Small intestine (tissue), 7 donors: Measurements from ENCODE around the gene C16orf74. TPM values are rescaled to one million over a fixed set of nuclear protein-coding genes. Genes with fewer than 3 reads are reported as not detected.

Experiments used
- DNase-seq, 2 donors: peaks; one replicate each; pipeline versions ENCODE4 v3.0.0 to v3.0.0-alpha.2; 2013
- FAIRE-seq: peaks from 2 replicates; lab custom pipeline; 2012; peaks lifted over from hg19 to GRCh38; lab: Jason Lieb, UNC
- H3K27ac ChIP-seq, 3 donors: one replicate each; pipeline ENCODE4 v1.5.1; 2013; ENCODE audit warnings: low read length in 2 of 3, mild to moderate bottlenecking in 2 of 3, control low read depth in 1 of 3, inconsistent platforms in 1 of 3, low read depth in 1 of 3, moderate library complexity in 1 of 3
- H3K27me3 ChIP-seq, 3 donors: one replicate each; pipeline ENCODE4 v1.6.1; 2013; ENCODE audit warnings: low read length in 3 of 3, inconsistent platforms in 1 of 3; ENCODE audit not compliant: control insufficient read depth in 3 of 3, insufficient read depth in 3 of 3
- H3K36me3 ChIP-seq, 3 donors: one replicate each; pipeline ENCODE4 v1.6.1; 2013; ENCODE audit warnings: low read length in 3 of 3, inconsistent platforms in 1 of 3, low read depth in 1 of 3, mild to moderate bottlenecking in 1 of 3, moderate library complexity in 1 of 3; ENCODE audit not compliant: control insufficient read depth in 3 of 3, insufficient read depth in 2 of 3
- H3K4me1 ChIP-seq, 3 donors: one replicate each; pipeline ENCODE4 v1.6.1; 2013; ENCODE audit warnings: low read length in 2 of 3, inconsistent platforms in 1 of 3, low read depth in 1 of 3, mild to moderate bottlenecking in 1 of 3, moderate library complexity in 1 of 3; ENCODE audit not compliant: control insufficient read depth in 3 of 3, insufficient read depth in 2 of 3
- H3K4me3 ChIP-seq, 3 donors: one replicate each; pipeline ENCODE4 v1.5.1; 2013; ENCODE audit warnings: low read length in 3 of 3, control low read depth in 1 of 3, inconsistent platforms in 1 of 3, low read depth in 1 of 3, mild to moderate bottlenecking in 1 of 3, moderate library complexity in 1 of 3
- H3K9me3 ChIP-seq, 2 donors: one replicate each; pipeline ENCODE4 v1.6.1; 2013; ENCODE audit warnings: low read depth in 1 of 2, low read length in 1 of 2; ENCODE audit not compliant: control insufficient read depth in 2 of 2, insufficient read depth in 1 of 2
- WGBS, 3 donors: extraction: QIAGEN DNeasy Blood & Tissue Kit; methylation state at CpG; one replicate each; pipeline ENCODE4 v1.1.7; 2013; 5-methylcytosine and 5-hydroxymethylcytosine counted together
- polyA plus RNA-seq, 4 donors: library from polyadenylated mRNA; stranded (reverse) in 3 of 4; unstranded in 1 of 4; fragments of 200-250 nt in 3 of 4; fragments of 120-200 nt in 1 of 4; gene quantifications; one replicate each; pipeline versions ENCODE4 v1.2.1 to v1.2.3, GENCODE V29; 2013
- donor health status: healthy with polysubstance abuse.
- donor health status: control.
- donor health status: control.
- donor health status: Bipolar disorder and iron deficiency.
- donor health status: healthy.

Gene C16orf74
- polyA plus RNA-seq, 4 donors = 1.2 to 5.6 (median 4.9) TPM; not detected in 1

GRCh38 chr16:85659805-85660511 lies 90.9 kb downstream of the C16orf74 start:
- WGBS, 3 donors = 48 to 71% (median 54%) methylated on average over 12 of the region's 12 CpGs
- no peak overlapping the region for H3K27ac ChIP-seq
- no peaks in the 10 kb centered on the region for H3K27me3 ChIP-seq
- no peaks in the 10 kb centered on the region for H3K4me1 ChIP-seq
- FAIRE-seq (no peak), DNase-seq (peak; percentile 44 to 71)
- H3K9me3 ChIP-seq = no peaks in the 10 kb centered on the region
- no peak overlapping the region for H3K4me3 ChIP-seq
- peaks cover 10 to 99% (median 45%) of the 10 kb centered on the region in 3 donors for H3K36me3 ChIP-seq

- Histone ChIP-seq H3K4me3 (no peak overlapping the region), H3K9me3 (no peaks in the 10 kb centered on the region), H3K4me1 (no peaks in the 10 kb centered on the region), H3K36me3 (peaks cover 9 to 99% (median 46%) of the 10 kb centered on the region in 3 donors), H3K27me3 (no peaks in the 10 kb centered on the region), H3K27ac (no peak overlapping the region)
- WGBS, 3 donors = 90 to 97% (median 91%) methylated on average over 8 of the region's 8 CpGs
- DNase-seq (no peak), FAIRE-seq (no peak)
Measured at GRCh38 chr16:85659336-85659735, 91.6 kb downstream of the C16orf74 start.

- H3K4me3 ChIP-seq = no peak overlapping the region
- H3K9me3 ChIP-seq = no peaks in the 10 kb centered on the region
- FAIRE-seq = no peak
- no peak overlapping the region for H3K27ac ChIP-seq
- DNase-seq = no peak
- peaks cover 9 to 99% (median 46%) of the 10 kb centered on the region in 3 donors for H3K36me3 ChIP-seq
- no peaks in the 10 kb centered on the region for H3K4me1 ChIP-seq
- WGBS, 3 donors = 86 to 90% (median 86%) methylated on average over 18 of the region's 18 CpGs
- H3K27me3 ChIP-seq = no peaks in the 10 kb centered on the region
Measured at GRCh38 chr16:85658504-85659326, 92.2 kb downstream of the C16orf74 start.

GRCh38 chr16:85657996-85658395 lies 92.9 kb downstream of the C16orf74 start:
- Histone ChIP-seq H3K27ac (no peak overlapping the region), H3K36me3 (peaks cover 9 to 98% (median 44%) of the 10 kb centered on the region in 3 donors), H3K4me1 (peaks cover 0 to 4% (median 0%) of the 10 kb centered on the region in 3 donors), H3K9me3 (no peaks in the 10 kb centered on the region), H3K27me3 (no peaks in the 10 kb centered on the region), H3K4me3 (no peak overlapping the region)
- whole genome bisulfite sequencing, 3 donors = 81 to 90% (median 89%) methylated on average over 3 of the region's 3 CpGs
- FAIRE-seq = no peak
- DNase-seq = no peak

Other genes starting within 250 kb of the C16orf74 start
- gene GSE1, start 137.8 kb downstream of the C16orf74 start, polyA plus RNA-seq = 10 to 100 TPM in 2 of 4 donors, 1 to 10 TPM in 2; 9.2 to 96.1 (median 17.7) TPM
- gene GINS2, start 62.1 kb downstream of the C16orf74 start, polyA plus RNA-seq = 10 to 100 TPM in 1 of 4 donors, 1 to 10 TPM in 3; 2.0 to 11.2 (median 6.4) TPM
- 10 to 100 TPM; 16.2 to 21.2 (median 20.1) TPM for gene EMC8, start 48.4 kb upstream of the C16orf74 start, polyA plus RNA-seq
- 1,000 to 10,000 TPM in 3 of 4 donors, 100 to 1,000 TPM in 1; 439 to 2,645 (median 1,917) TPM for gene COX4I1, start 48.6 kb upstream of the C16orf74 start, polyA plus RNA-seq
- 10 to 100 TPM; 28.0 to 52.1 (median 43.2) TPM for gene IRF8, start 148.1 kb upstream of the C16orf74 start, polyA plus RNA-seq